H1 (cell line): ENCODE data around the gene SAMD7. TPM values are rescaled to one million over a fixed set of nuclear protein-coding genes. Genes with fewer than 3 reads are reported as not detected.

Source experiments
- ASH2L ChIP-seq: fragments of 200-600, 300-600 bp; sonication (generic); IDR thresholded peaks from one replicate; pipeline ENCODE4 v1.7.1; 2017; ENCODE audit warnings: low read length
- CEBPB ChIP-seq: IDR thresholded peaks from 2 replicates; pipeline ENCODE4 v1.6.1; 2012; ENCODE audit warnings: low read depth, low read length
- POLR2A ChIP-seq, 2 experiments: IDR thresholded peaks; 1 replicate in 1 of 2; 2 replicates in 1 of 2; pipeline ENCODE4 v1.6.1; 2011; ENCODE audit warnings: low read depth in 2 of 2, low read length in 2 of 2, mild to moderate bottlenecking in 2 of 2; ENCODE audit errors: control extremely low read depth in 1 of 2
- SP4 ChIP-seq: IDR thresholded peaks from 2 replicates; pipeline ENCODE4 v1.6.1; 2012; ENCODE audit warnings: low read length, inconsistent platforms
- polyA plus RNA-seq, 7 experiments: library from polyadenylated mRNA; depleted of rRNA in 3 of 7; stranded (reverse) in 5 of 7; unstranded in 2 of 7; fragments of >200 nt in 5 of 7; fragments of 200-250 nt in 2 of 7; gene quantifications; 1 replicate in 5 of 7; 2 replicates in 1 of 7; 4 replicates in 1 of 7; pipeline versions ENCODE4 v1.2.1 to v1.2.3, GENCODE V29; 2011 to 2013; ENCODE audit warnings: missing spikeins in 2 of 7, mixed read lengths in 2 of 7
- total RNA-seq: library from RNA; stranded (reverse); fragmentation: NEBNext Ultra II Directional; extraction: Animal tissue kit (Norgen Biotek cat#: 25700); gene quantifications from 2 replicates; pipeline ENCODE4 v1.2.1, GENCODE V29; 2021
- TF ChIP-seq, protein P1 (sequence below): fragments of 300-600 bp; sonication (generic); IDR thresholded peaks from 2 replicates; pipeline ENCODE4 v1.7.1; 2012; ENCODE audit warnings: low read length, moderate library complexity, mild to moderate bottlenecking, inconsistent platforms; ENCODE audit not compliant: insufficient replicate concordance

Gene SAMD7
- total and polyA plus RNA-seq, 2 of the 8 experiments (the other 6 are each of a cell fraction or from before 2014, with no cell fraction given), result not detected

DNA sequence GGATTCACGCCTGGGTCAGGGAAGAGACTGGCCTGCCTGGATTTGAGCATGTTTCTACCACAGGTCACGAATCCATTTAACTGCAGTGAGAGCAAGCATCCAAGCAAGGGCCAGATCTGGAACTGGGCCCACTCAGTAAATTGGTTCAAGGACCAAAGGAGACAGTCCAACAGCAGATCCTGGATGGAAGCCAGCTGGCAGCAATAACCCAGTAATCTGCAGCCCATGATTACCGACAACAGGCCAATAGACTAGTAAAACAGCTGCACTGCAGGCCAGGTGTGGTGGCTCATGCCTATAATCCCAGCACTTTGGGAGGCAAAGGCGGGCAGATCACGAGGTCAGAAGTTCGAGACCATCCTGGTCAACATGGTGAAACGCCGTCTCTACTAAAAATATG is 11.8 kb downstream of the SAMD7 start (continued):
- TF ChIP-seq, protein P1, sequence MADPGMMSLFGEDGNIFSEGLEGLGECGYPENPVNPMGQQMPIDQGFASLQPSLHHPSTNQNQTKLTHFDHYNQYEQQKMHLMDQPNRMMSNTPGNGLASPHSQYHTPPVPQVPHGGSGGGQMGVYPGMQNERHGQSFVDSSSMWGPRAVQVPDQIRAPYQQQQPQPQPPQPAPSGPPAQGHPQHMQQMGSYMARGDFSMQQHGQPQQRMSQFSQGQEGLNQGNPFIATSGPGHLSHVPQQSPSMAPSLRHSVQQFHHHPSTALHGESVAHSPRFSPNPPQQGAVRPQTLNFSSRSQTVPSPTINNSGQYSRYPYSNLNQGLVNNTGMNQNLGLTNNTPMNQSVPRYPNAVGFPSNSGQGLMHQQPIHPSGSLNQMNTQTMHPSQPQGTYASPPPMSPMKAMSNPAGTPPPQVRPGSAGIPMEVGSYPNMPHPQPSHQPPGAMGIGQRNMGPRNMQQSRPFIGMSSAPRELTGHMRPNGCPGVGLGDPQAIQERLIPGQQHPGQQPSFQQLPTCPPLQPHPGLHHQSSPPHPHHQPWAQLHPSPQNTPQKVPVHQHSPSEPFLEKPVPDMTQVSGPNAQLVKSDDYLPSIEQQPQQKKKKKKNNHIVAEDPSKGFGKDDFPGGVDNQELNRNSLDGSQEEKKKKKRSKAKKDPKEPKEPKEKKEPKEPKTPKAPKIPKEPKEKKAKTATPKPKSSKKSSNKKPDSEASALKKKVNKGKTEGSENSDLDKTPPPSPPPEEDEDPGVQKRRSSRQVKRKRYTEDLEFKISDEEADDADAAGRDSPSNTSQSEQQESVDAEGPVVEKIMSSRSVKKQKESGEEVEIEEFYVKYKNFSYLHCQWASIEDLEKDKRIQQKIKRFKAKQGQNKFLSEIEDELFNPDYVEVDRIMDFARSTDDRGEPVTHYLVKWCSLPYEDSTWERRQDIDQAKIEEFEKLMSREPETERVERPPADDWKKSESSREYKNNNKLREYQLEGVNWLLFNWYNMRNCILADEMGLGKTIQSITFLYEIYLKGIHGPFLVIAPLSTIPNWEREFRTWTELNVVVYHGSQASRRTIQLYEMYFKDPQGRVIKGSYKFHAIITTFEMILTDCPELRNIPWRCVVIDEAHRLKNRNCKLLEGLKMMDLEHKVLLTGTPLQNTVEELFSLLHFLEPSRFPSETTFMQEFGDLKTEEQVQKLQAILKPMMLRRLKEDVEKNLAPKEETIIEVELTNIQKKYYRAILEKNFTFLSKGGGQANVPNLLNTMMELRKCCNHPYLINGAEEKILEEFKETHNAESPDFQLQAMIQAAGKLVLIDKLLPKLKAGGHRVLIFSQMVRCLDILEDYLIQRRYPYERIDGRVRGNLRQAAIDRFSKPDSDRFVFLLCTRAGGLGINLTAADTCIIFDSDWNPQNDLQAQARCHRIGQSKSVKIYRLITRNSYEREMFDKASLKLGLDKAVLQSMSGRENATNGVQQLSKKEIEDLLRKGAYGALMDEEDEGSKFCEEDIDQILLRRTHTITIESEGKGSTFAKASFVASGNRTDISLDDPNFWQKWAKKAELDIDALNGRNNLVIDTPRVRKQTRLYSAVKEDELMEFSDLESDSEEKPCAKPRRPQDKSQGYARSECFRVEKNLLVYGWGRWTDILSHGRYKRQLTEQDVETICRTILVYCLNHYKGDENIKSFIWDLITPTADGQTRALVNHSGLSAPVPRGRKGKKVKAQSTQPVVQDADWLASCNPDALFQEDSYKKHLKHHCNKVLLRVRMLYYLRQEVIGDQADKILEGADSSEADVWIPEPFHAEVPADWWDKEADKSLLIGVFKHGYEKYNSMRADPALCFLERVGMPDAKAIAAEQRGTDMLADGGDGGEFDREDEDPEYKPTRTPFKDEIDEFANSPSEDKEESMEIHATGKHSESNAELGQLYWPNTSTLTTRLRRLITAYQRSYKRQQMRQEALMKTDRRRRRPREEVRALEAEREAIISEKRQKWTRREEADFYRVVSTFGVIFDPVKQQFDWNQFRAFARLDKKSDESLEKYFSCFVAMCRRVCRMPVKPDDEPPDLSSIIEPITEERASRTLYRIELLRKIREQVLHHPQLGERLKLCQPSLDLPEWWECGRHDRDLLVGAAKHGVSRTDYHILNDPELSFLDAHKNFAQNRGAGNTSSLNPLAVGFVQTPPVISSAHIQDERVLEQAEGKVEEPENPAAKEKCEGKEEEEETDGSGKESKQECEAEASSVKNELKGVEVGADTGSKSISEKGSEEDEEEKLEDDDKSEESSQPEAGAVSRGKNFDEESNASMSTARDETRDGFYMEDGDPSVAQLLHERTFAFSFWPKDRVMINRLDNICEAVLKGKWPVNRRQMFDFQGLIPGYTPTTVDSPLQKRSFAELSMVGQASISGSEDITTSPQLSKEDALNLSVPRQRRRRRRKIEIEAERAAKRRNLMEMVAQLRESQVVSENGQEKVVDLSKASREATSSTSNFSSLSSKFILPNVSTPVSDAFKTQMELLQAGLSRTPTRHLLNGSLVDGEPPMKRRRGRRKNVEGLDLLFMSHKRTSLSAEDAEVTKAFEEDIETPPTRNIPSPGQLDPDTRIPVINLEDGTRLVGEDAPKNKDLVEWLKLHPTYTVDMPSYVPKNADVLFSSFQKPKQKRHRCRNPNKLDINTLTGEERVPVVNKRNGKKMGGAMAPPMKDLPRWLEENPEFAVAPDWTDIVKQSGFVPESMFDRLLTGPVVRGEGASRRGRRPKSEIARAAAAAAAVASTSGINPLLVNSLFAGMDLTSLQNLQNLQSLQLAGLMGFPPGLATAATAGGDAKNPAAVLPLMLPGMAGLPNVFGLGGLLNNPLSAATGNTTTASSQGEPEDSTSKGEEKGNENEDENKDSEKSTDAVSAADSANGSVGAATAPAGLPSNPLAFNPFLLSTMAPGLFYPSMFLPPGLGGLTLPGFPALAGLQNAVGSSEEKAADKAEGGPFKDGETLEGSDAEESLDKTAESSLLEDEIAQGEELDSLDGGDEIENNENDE, result no peak
- TF ChIP-seq ASH2L (no peak), POLR2A (IDR thresholded peaks at IDR 0.05; ENCODE audit: control extremely low read depth in 1 of 2, low read depth in 2 of 2, low read length in 2 of 2) (no peak), SP4 (no peak), CEBPB (no peak)
